Activated T-cell treated with anti-CD3 and anti-CD28 coated beads for 48 hours (primary cell): ENCODE results near the gene TEX52.
"Not testable (repeated sequence)": the region's sequence is repeated elsewhere in the genome, so short reads cannot be mapped to it uniquely, and the experiment has no call there.

Source experiments
- DNase-seq: peaks from one replicate; pipeline ENCODE4 v3.0.0-alpha.2; 2020; ENCODE audit warnings: low read depth

The TEX52 gene

GRCh38 chr12:2864198-2864597, 7.4 kb upstream of the TEX52 start:
- no peak for DNase-seq

DNA sequence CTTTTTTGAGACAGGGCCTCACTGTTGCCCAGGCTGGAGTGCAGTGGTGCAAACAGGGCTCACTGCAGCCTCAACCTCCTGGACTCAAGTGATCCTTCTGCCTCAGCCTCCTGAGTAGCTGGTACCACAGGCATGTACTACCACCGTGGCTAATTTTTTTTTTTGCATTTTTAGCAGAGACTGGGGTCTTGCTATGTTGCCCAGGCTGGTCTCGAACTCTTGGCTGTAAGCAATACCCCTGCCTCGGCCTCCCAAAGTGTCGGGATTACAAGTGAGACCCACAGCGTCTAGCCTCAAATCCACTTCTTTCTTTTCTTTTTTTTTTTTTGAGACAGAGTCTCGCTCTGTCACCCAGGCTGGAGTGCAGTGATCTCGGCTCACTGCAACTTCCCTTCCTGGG, 6.6 kb upstream of the TEX52 start:
- not testable (repeated sequence) for DNase-seq

GRCh38 chr12:2862876-2863275, 6.0 kb upstream of the TEX52 start:
- DNase-seq: no peak

DNA sequence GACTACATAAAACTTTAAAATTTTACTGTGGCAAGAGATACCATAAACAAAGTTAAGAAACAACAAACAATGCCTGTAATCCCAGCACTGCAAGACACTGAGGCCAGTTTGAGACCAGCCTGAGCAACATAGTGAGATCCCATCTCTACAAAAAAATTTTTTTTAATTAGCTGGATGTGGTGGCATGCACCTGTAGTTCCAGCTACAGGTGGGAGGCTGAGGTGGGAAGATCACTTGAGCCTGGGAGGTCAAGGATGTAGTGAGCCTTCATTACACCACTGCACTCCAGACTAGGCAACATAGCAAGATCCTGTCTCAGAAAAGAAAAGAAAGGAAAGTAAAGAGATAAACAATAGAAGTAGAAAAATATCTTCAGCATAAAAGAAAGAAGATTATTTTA, 3.3 kb upstream of the TEX52 start:
- DNase-seq: no peak

DNA sequence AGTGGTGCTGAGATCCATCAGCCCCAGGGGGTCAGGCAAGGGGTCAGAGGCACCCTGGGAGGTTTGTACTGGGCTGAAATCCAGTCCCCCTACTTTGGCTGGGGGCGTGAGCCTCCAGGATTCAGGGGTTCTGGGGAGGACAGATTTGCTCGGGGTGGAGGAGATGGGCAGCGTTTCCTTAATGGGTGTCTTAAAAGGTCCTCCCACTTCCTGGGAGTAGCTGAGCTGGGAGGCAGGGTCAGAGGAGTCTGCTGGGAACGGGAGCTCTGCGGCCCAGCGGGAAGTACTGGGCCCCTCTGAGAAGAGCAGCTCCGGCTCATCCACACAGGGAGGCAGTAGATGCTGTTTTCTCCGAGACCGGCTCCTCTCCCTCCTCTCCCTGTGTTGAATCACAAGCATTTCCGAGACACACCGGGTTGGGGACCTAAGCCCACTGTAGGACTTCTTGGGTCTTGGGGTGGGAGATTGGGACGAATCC, 2.1 kb upstream of the TEX52 start:
- no peak for DNase-seq

DNA sequence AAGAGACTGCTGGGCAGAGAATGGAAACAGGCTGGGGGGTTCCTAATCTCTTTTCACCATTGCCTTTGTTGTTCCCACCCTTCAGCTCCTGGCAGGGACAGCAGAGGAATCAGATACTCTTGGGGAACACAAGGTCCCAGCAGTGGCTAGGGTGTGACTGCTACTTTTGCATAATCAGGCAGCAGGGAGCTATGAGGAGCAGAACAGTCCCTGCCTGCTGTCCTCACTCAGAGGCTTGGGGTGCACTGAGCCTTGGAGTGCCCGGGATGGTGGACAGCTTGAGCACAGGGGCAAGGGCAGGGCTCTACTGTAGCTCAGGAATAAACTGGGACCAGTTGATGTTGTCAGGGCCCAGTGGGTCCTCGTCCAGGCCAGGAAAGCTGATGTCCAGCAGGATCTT, 1.5 kb upstream of the TEX52 start:
- DNase-seq: no peak

DNA sequence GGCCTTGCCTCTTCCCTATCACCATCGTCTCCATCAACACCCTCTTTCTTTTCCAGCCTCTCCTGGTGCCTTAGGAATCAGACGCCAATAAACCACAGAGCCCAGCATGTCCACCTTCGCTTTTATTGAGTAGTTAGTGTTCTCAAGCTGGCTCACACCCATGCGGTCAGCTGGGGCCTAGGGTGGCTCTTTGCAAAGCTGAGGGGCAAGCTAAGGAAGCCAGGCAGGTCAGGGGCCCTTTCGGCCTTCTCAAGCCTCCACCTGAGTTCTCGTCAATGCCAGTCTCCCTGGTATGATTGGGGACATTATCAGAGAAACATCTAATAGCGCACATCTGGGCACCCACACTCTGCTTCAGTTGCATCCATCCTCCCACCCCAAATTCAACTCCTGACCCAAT, 737 bp upstream of the TEX52 start:
- no peak for DNase-seq

DNA sequence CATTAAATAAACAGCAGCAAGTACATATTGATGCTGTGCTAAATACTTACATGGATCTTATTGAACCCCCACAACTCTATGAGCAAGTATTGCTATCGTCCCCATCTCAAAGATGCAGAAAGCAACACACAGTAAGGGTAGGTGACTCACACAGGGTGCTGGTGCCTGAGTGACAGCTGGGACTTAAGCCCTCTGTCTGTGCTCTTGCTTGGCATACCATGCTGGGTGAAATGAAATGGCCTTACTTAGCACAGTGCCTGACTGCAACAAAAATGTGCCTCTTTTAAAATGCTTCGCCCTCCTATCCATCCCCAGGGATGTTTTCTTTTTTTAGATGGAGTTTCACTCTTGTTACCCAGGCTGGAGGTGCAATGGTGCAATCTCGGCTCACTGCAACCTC, 788 bp downstream of the TEX52 start:
- DNase-seq: no peak

DNA sequence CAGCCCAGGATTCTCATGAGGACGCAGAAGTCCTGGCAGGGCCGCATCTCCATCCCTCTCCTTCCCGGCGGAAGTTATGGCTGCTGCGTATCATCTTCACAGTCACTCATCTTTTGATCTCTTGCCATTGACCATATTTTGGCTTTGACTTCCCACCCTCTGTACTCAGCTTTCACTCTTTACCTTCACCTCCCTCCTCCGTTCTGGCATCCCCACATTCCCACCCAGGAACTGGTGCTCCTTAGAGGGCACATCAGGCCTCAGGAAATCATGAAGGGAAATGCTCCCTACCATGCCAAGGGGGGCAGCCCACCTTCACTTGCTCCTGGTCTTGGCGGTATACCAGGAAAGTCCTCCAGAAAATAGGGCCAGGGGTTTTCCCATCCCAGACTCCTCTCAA, 1.3 kb downstream of the TEX52 start:
- DNase-seq: no peak

- DNase-seq: no peak
Measured at GRCh38 chr12:2854669-2855453, 2.0 kb downstream of the TEX52 start.

DNA sequence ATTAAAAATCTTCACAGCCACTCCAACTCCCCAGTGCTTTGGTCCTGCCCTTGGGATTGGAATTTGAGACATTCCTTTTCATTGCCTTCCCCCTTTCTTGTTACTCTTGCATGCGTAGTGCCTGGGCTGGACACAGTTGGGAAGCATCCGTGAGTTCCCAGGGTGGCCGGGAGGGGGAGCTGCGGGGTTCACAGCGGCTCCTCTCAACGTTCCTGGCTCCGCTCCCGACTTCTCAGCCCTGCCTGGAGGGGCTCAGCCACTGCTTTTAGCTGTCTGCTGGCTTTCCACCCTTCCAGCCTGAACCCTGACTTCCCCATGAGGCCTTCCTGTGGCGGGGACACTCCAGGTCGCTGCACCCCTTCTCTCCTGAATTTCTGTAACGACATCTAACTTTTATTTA, 3.2 kb downstream of the TEX52 start:
- DNase-seq: peak; percentile 37

GRCh38 chr12:2851931-2852330, 4.9 kb downstream of the TEX52 start:
- DNase-seq: no peak

- no peak for DNase-seq
Measured at GRCh38 chr12:2845280-2845679, 11.6 kb downstream of the TEX52 start.

DNA sequence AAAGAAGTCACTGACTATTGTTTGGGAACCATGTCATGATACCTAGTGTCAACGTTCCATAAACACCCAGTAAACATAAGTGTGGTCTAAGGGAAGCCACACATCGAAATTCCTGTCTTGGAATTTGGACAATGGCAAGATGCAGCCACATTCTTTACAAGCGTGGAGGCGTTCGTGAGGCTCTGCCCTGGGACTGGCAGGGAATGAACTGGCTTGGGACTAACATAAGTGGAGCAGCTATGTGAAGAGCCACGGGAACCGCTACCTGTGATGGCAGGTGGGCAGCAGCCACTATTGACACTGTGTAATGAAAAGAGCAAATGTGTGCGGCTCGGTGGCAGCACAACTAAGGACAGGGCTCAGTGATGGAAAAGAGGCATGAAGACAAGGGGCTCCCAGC, 12.1 kb downstream of the TEX52 start:
- no peak for DNase-seq

- no peak for DNase-seq
Measured at GRCh38 chr12:2842948-2843347, 13.9 kb downstream of the TEX52 start.

- DNase-seq: no peak
Measured at GRCh38 chr12:2841056-2841650, 15.7 kb downstream of the TEX52 start.

DNA sequence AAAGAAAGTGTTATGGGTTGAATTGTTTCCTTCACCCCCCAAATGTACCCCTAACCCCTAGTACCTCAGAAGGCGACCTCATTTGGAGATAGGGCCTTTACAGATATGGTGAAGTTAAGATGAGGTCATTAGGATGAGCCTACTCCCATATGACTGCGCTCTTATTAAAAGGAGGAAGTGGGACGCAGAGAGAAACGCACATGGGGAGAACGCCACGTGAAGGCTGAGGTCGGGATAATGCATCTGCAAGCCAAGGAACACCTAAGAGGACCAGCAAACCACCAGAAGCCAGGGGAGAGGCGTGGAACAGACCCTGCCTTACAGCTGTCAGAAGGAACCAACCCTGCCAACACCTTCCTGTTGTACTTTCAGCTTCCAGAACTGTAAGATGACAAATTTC, 20.3 kb downstream of the TEX52 start:
- DNase-seq: no peak

DNA sequence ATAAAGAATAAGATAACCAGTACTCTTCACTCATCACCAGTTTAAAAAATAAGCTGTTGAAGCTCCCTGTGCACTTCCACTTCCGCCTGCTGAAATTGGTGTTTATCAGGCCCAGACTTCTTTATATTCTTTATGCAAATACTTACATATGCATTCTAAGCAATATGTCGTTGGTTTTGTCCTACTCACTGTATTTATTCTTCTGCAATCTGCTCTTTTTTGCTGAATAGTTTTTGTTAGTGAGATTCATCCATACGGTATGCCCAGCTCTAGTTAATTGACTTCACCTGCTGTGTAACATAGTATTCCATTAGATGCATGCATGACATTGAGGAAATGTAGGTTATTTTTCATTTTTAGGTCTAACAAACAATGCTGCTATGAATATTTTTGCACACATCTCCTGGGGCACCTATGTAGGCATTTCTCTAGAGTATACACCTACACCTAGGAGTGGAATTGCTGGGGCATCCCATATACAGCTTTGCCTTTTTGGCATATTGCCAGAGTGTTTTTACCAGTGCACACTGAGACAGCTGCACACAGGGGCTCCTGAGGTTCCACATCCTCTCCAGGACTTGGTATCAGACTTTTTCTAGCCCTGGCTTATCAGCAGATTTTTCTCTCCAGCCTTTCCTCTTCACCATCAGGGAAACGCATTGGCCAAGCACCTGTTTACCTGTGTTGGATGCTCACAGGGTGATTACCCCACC, 21.0 kb downstream of the TEX52 start:
- no peak for DNase-seq

DNA sequence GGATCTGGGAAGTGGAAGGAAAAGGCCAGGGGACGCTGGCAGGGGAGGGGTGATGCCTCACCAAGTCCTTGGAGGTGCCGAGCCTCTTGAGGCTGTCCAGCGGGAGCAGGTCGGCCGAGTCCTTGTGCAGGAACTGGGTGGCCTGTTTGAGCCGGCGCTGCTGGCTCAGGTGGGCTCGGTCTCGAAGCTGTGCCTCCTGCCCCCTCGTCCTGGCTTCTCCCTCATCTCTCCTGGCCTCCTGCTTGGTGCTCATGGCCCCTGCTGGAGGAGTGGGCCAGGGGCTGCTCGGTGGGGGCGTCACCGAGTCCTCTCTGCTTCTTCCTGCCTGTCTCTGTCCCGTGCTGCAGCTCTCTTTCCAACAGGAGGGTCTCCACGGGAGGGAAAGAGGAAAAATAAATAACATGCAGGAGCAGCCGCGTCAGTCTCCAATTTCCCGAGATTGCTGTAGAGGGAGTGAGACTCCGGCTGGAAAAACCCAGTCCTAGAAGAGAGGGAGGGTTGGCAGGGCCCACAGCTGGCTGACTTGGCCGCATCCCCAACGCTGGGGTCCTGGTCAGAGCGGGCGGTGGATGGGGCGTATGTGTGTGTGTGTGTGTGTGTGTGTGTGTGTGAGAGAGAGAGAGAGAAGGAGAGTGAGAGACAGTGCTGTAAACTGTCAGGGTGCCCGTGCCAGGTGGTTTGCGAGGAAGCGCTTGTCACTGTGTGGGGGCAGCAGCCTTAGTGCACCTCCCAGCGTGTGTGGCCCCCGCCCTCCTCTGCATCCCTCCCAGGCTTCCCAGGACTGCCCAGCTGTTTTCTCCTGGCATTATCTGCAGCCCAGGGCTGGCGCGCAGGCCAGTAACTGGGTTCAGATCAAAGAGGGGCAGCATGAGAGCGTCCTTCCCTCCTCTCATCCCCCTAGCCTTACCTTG, 22.0 kb downstream of the TEX52 start, which contains the start of gene NRIP2:
NRIP2 (minus strand) TSS at position 455 of the 911 bp plus-strand sequence; CDS start at position 403, 52 bp downstream.
- no peak for DNase-seq

- DNase-seq: no peak
Measured at GRCh38 chr12:2833810-2834209, 23.0 kb downstream of the TEX52 start.

DNA sequence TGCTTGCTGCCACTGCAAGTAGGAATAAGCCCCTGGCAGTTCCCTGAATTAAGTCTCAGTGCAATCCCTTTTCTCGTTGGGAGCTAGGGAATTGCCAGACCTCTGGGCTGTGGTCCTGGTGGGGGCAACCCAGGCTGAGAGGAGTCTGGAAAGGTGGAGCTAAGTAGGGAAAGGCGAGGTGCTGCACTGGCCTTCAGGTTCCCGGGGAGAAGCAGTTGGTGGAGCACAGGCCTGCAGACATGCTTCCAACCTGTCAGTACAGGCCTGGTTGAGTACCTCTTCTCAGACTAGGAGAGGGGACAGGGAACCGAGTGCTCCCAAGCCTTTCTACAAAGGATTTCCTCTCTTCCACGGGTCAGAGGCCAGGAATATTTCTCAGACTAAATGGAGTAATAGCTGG, 23.5 kb downstream of the TEX52 start:
- no peak for DNase-seq

DNA sequence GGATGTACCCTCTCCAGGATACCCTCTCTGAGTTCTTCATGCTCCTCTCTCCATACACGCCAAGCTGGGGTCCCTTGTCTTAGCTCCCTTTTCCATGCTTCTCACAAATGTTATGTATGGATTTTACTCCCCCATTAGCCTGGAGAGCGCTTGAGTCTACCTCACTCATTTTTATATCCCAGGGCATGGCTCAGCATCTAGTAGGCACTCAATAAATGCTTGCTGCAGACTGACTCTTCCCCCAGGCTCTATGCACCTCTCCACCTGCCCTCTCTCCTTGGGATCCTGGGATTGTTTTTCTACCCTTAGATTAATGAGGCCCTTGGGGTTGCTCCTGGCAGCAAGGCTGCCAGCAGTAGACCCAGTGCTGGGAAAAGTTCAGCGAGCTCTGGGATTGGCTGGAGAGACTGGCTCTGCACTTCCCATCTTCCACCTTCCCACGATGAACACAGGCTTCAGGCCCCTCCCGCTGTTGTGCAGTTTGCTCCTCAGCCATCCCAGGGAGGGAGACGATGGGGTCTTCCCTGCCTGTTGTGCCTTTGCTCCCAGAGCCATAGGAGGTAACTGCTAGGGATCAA, 24.2 kb downstream of the TEX52 start:
- no peak for DNase-seq
